ENCODE data around the gene AARSD1.
A peak's percentile ranks its signal among the peaks of the same experiment; 100 is the strongest.
"Not testable (repeated sequence)": the region's sequence is repeated elsewhere in the genome, so short reads cannot be mapped to it uniquely, and the experiment has no call there.

The AARSD1 gene

DNA sequence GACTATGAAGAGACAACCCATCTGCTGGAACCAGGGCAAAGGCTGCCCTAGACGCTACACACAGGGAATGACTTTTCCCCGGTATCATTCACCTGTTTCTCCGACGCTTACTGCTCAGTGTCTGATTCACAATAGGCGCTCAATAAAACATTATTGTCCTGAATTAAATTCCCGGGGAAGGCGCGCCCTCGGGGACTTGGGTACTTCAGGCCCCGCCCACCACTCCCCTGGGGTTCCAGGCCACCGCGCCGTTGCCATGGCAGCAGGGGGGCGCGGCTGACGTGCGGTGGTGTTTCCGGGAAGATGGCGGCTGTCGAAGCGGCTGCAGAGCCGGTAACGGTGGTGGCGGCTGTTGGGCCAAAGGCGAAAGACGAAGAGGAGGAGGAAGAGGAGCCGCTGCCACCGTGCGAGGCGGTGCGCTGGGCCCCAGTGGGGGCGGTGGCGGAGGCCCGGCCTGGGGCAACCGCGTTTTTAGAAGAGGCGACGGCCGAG, 16.1 kb upstream of the AARSD1 start, which contains the start of gene RUNDC1:
Gene RUNDC1 (plus strand): TSS at position 292 of the 492 bp plus-strand sequence. CDS start 12 bp downstream, at position 304.
- peak; percentile 100 for DNase-seq (ENCODE audit: low spot score)

GRCh38 chr17:42979511-42980273, 15.4 kb upstream of the AARSD1 start, which contains the start of gene PTGES3L:
Gene PTGES3L (minus strand): TSS chr17:42980080. CDS start chr17:42980053, 27 bp downstream.
- peak; percentile 91 for DNase-seq (ENCODE audit: low spot score)

GRCh38 chr17:42975701-42976100, 11.4 kb upstream of the AARSD1 start:
- DNase-seq (ENCODE audit: low spot score): not testable (repeated sequence)

DNA sequence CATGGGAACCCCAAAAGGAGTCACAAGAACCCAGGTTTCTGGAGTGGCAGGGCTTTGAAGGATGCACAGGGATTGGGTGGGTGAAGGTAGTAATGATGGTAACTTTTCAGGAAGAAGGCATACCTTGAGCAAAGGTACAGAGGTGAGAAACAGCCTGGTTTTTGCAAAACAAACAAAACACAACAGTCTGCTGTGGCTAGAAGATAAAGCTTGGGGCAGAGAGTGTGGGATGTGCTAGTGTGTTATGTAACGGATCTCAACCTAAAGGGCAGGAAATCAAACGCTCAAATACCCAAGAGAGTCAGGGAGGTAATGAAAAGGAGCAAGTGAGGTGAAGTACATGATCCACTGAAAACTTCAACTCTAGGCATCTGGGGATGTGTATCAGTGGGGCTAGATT, 11.0 kb upstream of the AARSD1 start:
- DNase-seq (ENCODE audit: low spot score): no peak

DNA sequence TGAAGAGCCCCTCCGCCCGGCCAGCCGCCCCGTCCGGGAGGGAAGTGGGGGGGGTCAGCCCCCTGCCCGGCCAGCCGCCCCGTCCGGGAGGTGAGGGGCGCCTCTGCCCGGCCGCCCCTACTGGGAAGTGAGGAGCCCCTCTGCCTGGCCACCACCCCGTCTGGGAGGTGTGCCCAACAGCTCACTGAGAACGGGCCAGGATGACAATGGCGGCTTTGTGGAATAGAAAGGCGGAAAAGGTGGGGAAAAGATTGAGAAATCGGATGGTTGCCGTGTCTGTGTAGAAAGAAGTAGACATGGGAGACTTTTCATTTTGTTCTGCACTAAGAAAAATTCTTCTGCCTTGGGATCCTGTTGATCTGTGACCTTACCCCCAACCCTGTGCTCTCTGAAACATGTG, 9.1 kb upstream of the AARSD1 start:
- DNase-seq (ENCODE audit: low spot score): not testable (repeated sequence)

GRCh38 chr17:42971589-42971988, 7.3 kb upstream of the AARSD1 start:
- no peak for DNase-seq (ENCODE audit: low spot score)

- no peak for DNase-seq (ENCODE audit: low spot score)
Measured at GRCh38 chr17:42969001-42969581, 4.8 kb upstream of the AARSD1 start.

DNA sequence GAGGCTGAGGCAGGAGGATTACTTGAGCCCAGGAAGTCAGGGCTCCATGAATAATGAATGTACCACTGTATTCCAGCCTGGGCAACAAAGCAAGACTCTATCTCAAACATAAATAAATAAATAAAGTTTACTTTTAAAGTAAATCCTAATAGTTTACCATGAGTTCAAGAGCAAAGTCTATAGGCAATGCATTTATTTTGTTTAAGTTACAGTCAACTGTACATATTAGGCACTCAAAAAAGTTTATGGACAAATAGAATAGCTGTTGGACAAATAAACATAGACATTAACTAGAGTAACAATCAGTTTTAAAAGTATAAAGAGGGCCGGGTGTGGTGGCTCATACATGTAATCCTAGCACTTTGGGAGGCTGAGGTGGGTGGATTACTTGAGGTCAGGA, 3.7 kb upstream of the AARSD1 start:
- DNase-seq (ENCODE audit: low spot score): no peak

GRCh38 chr17:42953669-42954068, 10.6 kb downstream of the AARSD1 start:
- DNase-seq (ENCODE audit: low spot score): no peak

GRCh38 chr17:42950044-42950783, 14.0 kb downstream of the AARSD1 start:
- no peak for DNase-seq (ENCODE audit: low spot score)

- DNase-seq (ENCODE audit: low spot score): no peak
Measured at GRCh38 chr17:42946812-42947211, 17.4 kb downstream of the AARSD1 start.

DNA sequence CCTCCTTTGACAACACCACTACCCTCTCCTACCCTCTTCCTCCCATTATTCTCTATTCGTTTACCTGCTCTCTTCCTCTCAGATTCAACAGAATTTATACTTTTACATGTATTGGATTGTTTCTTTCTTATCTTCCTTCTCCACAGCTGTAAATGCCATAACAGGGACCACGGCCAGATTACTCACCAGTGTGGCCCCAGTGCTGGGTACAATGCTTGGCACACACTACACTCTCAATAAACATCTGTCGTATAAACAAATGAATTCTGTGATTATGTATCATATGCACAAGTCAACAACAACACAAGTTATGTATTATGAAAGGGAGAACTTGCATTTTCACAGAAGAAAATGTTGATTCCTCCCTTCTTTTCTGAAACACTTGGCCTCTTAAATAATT, 20.0 kb downstream of the AARSD1 start:
- DNase-seq (ENCODE audit: low spot score): no peak

DNA sequence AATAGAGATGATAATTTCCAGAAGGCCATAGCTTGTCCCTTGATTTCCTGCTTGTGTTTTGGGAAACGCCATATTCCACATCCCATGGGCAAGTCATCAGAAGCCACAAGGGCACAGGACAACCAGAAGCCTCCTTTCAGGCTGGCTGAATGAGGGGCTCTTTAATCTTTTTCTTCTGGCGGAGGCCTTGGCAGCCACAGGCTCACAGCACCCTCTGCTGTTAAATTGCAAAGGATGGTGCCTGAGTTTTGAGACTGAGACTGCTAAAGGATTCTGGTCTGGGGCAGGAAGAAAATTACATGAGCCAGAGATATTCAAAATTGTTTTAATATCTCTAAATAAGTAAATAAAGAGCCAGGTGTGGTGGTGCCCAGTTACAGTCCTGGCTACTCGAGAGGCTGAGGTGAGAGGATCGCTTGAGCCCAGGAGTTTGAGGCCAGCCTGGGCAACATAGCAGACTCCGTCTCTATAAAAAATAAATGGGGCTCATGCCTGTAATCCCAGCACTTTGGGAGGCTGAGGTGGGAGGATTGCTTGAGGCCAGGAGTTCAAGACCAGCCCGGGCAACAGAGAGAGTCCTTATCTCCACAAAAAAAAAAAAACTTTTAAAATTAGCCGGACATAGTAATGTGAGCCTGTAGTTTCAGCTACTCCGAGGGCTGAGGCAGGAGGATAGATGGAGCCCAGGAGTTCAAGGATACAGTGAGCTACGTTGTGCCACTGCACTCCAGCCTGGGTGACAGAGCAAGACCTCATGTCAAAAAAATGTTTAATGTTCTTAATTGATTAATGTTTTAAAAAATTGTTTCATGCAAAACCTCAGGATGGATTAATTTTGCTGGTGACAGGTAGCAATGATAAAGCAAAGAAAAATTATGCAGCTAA, 26.3 kb downstream of the AARSD1 start:
- DNase-seq (ENCODE audit: low spot score): peak; percentile 87

DNA sequence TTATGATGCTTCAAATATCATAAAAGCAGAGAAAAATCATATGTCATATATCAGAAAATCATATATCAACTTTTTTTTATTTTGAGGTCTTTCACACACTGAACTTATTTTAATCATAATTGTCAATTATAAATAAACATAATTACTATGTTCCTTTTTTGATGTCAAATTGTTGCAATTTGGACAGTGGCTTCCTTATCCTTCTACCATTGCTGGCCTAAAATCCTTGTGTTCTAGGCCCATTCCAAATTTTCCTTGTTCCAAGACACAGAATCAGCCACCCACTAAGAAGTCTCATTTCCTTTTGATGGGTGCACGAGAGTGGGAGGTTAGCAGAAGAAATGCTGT, 34.8 kb downstream of the AARSD1 start:
- DNase-seq (ENCODE audit: low spot score): no peak

DNA sequence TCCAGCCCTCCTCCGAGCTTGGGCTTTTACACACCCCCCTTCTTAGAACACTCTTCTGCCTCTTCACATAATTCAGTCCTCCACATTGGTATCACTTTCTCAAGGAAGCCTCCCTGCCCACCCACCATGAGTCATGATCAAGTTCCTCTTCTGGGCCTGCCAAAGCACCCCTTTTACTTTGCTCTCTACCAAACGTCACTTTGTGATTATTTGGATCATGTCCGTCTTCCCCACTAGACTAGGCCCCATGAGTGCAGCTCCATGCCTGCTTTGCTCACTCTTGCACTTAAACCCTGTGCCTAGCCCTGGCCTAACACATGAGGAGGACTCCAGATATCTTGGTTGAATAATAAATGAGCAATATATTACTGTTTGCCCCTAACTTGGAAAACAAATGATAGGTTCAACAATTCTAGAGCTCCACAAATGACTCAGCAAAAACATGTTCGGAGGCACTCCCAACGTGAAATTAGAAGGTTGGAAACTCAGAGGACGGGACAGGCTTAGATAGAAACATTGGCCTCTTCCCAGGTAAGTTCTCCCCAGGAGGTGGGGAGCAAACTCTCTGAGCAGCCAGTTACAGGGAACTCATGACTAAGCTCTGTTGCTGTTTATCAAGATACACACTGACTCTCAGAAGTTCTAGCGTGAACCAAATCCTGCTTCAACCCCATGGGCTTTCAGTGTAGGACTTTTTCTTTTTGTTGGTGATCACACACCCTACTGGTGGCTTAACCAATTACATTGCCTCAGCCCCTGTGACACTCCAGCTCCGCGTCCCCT, 35.3 kb downstream of the AARSD1 start:
- DNase-seq (ENCODE audit: low spot score): peak; percentile 77

- no peak for DNase-seq (ENCODE audit: low spot score)
Measured at GRCh38 chr17:42924891-42925290, 39.4 kb downstream of the AARSD1 start.

DNA sequence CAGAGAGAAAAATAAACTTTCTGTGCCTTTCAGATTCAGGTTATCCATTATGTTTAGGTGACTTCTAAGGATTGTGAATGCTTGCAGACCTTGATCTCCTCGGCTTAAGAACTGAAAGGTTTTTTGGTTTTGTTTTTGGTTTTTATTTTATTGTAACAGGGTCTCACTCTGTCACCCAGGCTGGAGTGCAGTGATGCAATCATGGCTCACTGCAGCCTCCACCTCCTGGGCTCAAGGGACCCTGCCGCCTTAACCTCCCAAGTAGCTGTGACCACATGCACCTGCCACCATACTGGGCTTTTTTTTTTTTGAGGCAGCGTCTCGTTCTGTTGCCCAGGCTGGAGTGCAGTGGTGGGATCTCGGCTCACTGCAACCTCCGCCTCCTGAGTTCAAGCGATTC, 40.8 kb downstream of the AARSD1 start:
- DNase-seq (ENCODE audit: low spot score): not testable (repeated sequence)

- no peak for DNase-seq (ENCODE audit: low spot score)
Measured at GRCh38 chr17:42922294-42922693, 42.0 kb downstream of the AARSD1 start.

DNA sequence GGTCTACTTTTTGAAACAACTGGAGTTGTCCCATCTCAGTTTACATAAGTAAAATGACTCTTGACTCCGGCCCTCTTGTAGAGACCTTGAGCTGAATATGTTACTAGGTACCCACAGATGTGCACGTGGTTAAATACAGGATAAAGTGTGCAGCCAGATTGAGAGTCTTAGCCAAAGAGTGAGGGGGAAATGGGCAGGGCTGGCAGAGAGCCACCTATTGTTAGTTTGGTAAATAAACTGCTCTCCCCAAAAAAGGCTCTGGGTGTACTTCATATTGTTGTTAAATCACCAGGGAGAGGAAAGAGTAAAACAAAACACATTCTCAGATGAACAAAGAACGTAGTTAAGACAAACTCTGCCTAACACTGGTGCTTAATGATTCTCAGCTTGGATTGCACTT, 43.3 kb downstream of the AARSD1 start:
- DNase-seq (ENCODE audit: low spot score): no peak

- DNase-seq (ENCODE audit: low spot score): no peak
Measured at GRCh38 chr17:42920106-42920900, 44.0 kb downstream of the AARSD1 start.

Measured in D341Med (cell line).